Measurements from ENCODE around the gene GTPBP6.
"Not testable (repeated sequence)": the region's sequence is repeated elsewhere in the genome, so short reads cannot be mapped to it uniquely, and the experiment has no call there.

The GTPBP6 gene

DNA sequence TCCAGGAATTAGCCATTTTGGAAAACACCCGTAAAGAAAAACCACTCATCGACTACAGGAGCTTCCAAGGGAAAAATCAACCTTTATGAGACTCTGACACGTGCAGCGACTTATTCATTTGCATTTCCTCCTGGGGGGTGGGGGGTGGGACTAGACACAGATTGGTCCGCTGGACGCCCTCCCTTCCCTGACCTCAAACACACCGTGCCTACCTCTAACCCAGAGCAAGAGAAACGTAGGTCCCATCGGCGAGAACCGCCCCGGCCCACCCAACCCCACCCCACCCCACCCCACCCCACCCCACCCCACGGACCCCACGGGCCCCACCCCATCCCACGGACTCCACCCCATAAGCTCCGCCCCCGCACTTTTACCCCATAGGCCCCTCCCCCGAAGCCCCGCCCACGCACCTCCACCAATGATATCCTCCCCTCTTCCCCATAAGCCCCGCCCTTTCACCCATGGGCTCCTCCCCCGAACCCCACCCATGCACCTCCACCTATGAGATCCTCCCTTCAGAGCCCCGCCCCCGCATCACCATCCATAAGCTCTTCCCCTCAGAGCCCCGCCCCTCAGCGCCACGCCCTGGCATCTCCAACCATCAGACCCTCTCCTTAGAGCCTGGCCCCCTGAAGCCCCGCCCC, 1.1 kb downstream of the GTPBP6 start:
- DNase-seq = no peak

DNA sequence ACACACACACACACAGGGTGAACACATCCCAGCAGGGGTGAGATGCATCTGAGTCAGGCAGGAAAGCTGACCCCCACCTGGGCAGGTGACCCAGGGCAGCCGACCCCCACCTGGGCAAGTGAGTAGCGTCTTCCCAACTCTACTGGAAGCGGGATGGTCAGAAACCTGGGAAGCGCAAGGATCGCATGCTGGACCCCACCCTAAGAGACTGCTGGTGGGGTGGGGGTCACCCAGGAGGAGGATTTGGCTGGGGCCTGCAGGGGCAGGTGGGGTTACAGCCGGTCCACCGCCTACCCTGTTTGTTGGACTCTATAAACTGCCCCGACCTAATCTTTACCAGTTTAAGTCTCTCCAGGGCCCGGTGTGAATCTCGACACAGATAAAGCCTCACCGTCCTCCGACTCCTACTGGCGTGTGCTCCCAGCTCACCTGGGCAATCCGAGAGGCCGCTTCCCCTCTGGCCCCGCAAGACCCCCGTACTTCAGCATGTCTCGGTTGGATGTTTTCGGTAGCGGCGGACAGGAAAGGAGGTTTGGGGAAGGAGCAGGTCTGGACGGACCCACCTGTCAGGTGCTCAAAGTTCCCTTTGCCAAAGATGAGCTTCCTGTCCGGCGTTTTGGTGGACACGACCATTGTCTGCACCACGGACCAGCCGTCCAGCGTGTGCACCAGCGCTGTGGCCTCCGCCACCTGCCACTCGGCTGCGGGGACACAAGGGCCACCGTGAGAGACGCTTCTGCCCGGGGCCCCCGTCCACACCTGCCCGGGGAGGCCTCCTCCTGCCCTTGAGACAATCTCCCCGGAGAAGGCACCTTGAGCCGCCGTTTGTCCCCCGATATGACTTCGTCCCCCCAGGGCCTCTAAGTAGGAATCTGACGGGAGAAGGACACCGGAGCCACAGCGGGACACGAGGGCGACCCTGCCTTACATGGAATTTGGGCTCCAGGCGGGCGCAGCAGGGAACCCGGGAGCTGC, 2.0 kb downstream of the GTPBP6 start:
- DNase-seq = no peak

- DNase-seq = no peak
These were observed 3.6 kb downstream of the GTPBP6 start for GRCh38 chrX:314781-315595.

- DNase-seq = no peak
These were observed 4.5 kb downstream of the GTPBP6 start for GRCh38 chrX:314049-314448.

GRCh38 chrX:313546-313945, 5.0 kb downstream of the GTPBP6 start:
- DNase-seq = no peak

DNA sequence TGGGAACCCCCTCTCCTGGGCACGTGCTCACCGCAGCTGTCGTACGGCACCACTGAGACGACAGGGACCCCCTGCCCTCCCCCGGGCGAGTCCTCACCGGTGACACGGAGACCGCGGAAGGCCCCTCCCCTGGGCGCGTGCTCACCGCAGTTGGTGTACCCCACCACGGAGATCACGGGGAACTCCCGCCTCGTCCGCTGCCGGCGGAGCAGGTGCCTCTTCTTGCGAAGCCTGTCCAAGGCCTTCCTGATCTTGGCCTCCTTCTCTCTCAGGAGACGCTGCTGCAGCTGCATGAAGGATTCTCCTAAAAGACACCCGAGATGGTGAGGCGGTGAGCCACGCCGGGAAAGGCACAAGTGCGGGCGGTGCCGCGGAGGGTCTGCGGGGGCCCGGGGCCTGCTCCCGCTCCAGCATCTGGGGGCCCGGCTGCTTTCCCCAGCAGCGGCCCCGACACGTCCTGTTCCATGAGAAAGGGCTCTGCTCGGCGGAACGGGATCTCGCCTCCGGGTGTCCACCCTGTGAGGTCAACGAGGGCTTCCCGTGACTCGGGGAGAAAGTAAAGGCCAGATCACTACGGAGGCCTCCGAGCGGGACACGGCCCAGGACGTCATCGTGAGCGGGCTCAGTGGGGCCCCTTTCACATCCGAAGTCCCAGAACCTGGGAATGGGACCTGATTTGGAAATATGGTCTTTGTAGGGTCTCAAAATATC, 5.8 kb downstream of the GTPBP6 start:
- no peak for DNase-seq

DNA sequence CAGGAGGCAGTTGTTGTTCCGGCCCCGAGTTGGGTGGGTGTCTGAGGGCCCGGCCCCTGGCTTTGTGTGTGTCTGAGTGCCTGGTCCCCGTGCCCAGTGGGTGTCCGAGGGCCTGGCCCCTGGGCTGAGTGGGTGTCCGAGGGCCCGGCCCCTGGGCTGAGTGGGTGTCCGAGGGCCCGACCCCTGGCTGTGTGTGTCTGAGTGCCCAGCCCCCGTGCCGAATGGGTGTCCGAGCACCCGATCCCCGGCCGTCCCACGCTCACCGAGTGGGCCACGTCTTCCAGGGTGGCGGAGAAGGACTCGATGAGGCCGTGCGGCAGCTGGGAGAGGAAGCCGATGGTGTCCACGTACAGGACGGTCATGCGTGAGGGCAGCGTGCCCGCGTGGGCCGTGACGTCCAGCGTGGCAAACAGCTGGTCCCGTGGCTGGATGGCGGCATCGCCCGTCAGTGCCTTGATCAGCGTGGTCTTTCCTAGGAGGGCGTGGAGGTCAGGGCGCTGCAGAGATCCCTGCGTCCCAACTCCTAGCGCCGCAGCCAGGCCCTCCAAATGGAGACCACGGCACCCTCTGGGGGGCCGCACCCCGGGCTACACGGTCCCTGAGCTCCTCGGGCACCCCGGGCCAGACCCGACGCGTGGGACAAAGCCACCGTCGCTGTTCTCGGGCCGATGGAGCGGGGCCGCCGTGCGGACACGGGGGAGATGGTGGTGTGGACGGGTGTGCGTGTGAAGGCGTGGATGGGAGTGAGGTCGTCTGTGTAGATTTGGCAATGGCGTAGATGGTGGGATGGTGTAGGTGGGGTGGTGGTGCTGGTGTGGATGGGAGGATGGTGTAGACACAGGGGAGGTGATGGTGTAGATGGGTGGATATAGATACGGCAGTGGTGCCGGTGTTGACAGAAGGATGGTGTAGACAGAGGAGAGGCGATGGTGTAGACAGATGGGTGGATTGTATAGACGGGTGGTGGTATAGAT, 7.2 kb downstream of the GTPBP6 start:
- DNase-seq = no peak

DNA sequence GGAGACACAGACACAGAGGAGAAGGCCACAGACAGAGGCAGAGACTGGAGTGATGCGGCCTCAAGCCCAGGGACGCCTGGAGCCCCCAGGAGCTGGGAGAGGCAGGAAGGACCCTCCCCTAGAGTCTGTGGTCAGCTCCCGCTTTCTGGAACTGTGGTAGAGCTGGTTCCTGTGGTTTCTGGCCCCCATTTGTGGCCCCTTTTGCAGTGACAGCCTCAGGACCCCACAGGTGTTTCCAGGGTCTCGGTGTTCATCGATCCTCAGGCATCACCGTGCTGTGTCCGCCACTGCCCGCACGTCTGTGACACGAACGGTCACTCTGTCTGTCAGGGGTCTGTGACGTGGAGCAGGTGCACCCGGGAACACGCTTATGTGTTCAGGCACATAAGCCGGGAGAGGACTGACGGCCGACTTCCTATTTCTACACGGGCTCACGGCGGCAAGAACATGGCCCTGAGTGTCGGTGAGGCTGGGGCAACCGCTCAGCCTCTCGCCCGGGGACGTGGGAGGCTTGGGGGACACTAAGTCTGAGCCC, 7.9 kb downstream of the GTPBP6 start:
- DNase-seq = no peak

- DNase-seq = no peak
These were observed 9.6 kb downstream of the GTPBP6 start for GRCh38 chrX:308821-309520.

GRCh38 chrX:307261-308111, 11.1 kb downstream of the GTPBP6 start:
- no peak for DNase-seq

- DNase-seq = not testable (repeated sequence)
These were observed 11.9 kb downstream of the GTPBP6 start for GRCh38 chrX:306614-307251.

- not testable (repeated sequence) for DNase-seq
These were observed 12.6 kb downstream of the GTPBP6 start for GRCh38 chrX:305781-306613.

DNA sequence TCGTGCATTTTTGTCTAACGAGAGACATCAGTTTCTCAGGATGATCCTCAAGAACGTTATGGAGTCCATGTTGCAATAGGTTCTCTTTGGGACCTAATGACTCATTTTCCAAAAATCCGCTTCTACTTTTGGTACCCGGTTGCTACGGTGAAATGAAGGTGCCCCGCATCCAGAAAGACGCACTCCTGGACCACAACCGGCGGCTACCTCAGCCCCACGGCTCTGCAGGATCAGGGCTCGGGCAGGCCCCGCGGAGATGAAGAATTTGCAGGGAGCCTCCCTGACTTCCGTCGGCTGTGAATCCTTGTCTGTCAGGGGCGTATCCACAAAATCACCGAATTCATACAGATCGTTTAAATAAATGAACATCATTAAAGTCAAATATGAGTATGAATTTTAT, 15.6 kb downstream of the GTPBP6 start:
- DNase-seq = no peak

DNA sequence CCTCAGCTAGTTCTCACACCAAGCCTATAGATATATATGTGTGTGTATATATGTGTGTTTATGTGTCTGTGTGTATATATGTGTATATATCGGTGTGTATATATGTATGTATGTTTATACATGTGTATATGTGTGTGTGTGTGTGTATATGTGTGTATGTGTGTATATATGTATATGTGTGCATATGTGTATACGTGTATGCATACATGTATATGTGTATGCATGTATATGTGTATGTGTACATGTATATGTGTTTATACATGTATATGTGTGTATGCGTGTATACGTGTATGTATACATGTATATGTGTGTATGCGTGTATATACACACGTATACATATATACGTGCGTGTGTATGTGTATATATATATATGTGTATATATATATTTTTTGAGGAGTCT, 18.3 kb downstream of the GTPBP6 start:
- DNase-seq = no peak

- DNase-seq = no peak
These were observed 19.6 kb downstream of the GTPBP6 start for GRCh38 chrX:298993-299392.

DNA sequence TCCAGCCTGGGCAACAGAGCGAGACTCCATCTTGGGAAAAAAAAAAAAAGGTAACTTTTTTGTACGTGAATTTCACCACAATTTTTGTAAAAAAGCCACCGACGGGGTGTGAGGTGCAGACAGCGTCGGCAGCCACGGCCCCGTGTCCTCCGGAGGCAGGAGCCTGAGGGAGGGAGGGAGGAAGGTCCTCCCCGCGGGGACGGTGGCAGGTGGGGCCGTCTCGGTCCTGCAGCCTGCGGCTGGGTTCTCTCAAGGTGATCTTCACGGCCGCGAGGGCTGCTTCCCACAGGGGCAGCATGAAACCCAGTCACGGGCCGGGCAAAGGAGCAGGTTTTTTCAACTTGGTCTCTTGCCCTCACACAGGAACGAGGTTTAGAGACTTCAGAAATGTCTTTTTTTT, 23.5 kb downstream of the GTPBP6 start:
- DNase-seq = no peak
